Activated effector memory CD4-positive, alpha-beta T cell treated with anti-CD3 and anti-CD28 coated beads, Interleukin-2, amount 50 U/mL, for 16 hours (primary cell): ENCODE measurements around the gene NUDT8.
"Not testable (repeated sequence)": the region's sequence is repeated elsewhere in the genome, so short reads cannot be mapped to it uniquely, and the experiment has no call there.

Source experiments
- DNase-seq: peaks from one replicate; pipeline ENCODE4 v3.0.0-alpha.2; 2020

NUDT8 gene

GRCh38 chr11:67659651-67660165 is 30.0 kb upstream of the NUDT8 start:
- not testable (repeated sequence) for DNase-seq

GRCh38 chr11:67657300-67657699 is 27.6 kb upstream of the NUDT8 start:
- DNase-seq: no peak

- no peak for DNase-seq
Observed at GRCh38 chr11:67656278-67656922, 26.7 kb upstream of the NUDT8 start.

GRCh38 chr11:67654225-67654624 is 24.5 kb upstream of the NUDT8 start:
- no peak for DNase-seq

- peak; percentile 50 for DNase-seq
Observed at GRCh38 chr11:67652965-67653845, 23.5 kb upstream of the NUDT8 start.

GRCh38 chr11:67651976-67652781 is 22.4 kb upstream of the NUDT8 start:
- peak; percentile 13 for DNase-seq

GRCh38 chr11:67649634-67650510 is 20.1 kb upstream of the NUDT8 start:
- no peak for DNase-seq

GRCh38 chr11:67648796-67649613 is 19.3 kb upstream of the NUDT8 start:
- DNase-seq: no peak

GRCh38 chr11:67648140-67648795 is 18.5 kb upstream of the NUDT8 start:
- peak; percentile 81 for DNase-seq

- DNase-seq: no peak
Observed at GRCh38 chr11:67647471-67647870, 17.7 kb upstream of the NUDT8 start.

- DNase-seq: peak; percentile 72
Observed at GRCh38 chr11:67646535-67647336, 17.0 kb upstream of the NUDT8 start.

- DNase-seq: no peak
Observed at GRCh38 chr11:67645521-67646461, 16.1 kb upstream of the NUDT8 start.

GRCh38 chr11:67644472-67645418 is 15.0 kb upstream of the NUDT8 start:
- DNase-seq: no peak

- peak; percentile 27 for DNase-seq
Observed at GRCh38 chr11:67644042-67644441, 14.3 kb upstream of the NUDT8 start.

GRCh38 chr11:67642173-67643120 is 12.7 kb upstream of the NUDT8 start:
- peak; percentile 51 for DNase-seq
